Fibroblast of upper back skin (primary cell): ENCODE measurements around the gene ANKEF1.
"Not testable (repeated sequence)": the region's sequence is repeated elsewhere in the genome, so short reads cannot be mapped to it uniquely, and the experiment has no call there.

Source experiments
- DNase-seq: peaks from one replicate; pipeline ENCODE4 v3.0.0-alpha.2; 2013

Gene ANKEF1

GRCh38 chr20:10033905-10034650 lies 709 bp upstream of the ANKEF1 start:
- no peak for DNase-seq

GRCh38 chr20:10036321-10036720 lies 1.5 kb downstream of the ANKEF1 start:
- DNase-seq, result not testable (repeated sequence)

GRCh38 chr20:10040070-10040975 lies 5.5 kb downstream of the ANKEF1 start:
- peak; percentile 63 for DNase-seq

- no peak for DNase-seq
Observed at GRCh38 chr20:10042086-10042485, 7.3 kb downstream of the ANKEF1 start.

- peak; percentile 21 for DNase-seq
Observed at GRCh38 chr20:10047427-10047826, 12.6 kb downstream of the ANKEF1 start.

- DNase-seq, result no peak
Observed at GRCh38 chr20:10051185-10051584, 16.4 kb downstream of the ANKEF1 start.

- no peak for DNase-seq
Observed at GRCh38 chr20:10059006-10059405, 24.2 kb downstream of the ANKEF1 start.

GRCh38 chr20:10060226-10060625 lies 25.4 kb downstream of the ANKEF1 start:
- DNase-seq, result no peak

- DNase-seq, result no peak
Observed at GRCh38 chr20:10061641-10062040, 26.9 kb downstream of the ANKEF1 start.

GRCh38 chr20:10063482-10063881 lies 28.7 kb downstream of the ANKEF1 start:
- no peak for DNase-seq

GRCh38 chr20:10064611-10065010 lies 29.8 kb downstream of the ANKEF1 start:
- DNase-seq, result peak; percentile 76

- peak; percentile 16 for DNase-seq
Observed at GRCh38 chr20:10065154-10065833, 30.5 kb downstream of the ANKEF1 start.

GRCh38 chr20:10067321-10067720 lies 32.5 kb downstream of the ANKEF1 start:
- DNase-seq, result peak; percentile 84

- DNase-seq, result peak; percentile 94
Observed at GRCh38 chr20:10074513-10074912, 39.7 kb downstream of the ANKEF1 start.

- DNase-seq, result no peak
Observed at GRCh38 chr20:10075606-10076005, 40.8 kb downstream of the ANKEF1 start.

- DNase-seq, result no peak
Observed at GRCh38 chr20:10076126-10077080, 41.6 kb downstream of the ANKEF1 start.

GRCh38 chr20:10077081-10077471 lies 42.3 kb downstream of the ANKEF1 start:
- DNase-seq, result no peak

- no peak for DNase-seq
Observed at GRCh38 chr20:10077886-10078285, 43.1 kb downstream of the ANKEF1 start.

GRCh38 chr20:10078403-10078802 lies 43.6 kb downstream of the ANKEF1 start:
- no peak for DNase-seq

- DNase-seq, result peak; percentile 87
Observed at GRCh38 chr20:10079964-10080363, 45.2 kb downstream of the ANKEF1 start.

GRCh38 chr20:10080574-10080973 lies 45.8 kb downstream of the ANKEF1 start:
- DNase-seq, result no peak
